Measurements from ENCODE around the gene OR8G1.

OR8G1 gene, protein sequence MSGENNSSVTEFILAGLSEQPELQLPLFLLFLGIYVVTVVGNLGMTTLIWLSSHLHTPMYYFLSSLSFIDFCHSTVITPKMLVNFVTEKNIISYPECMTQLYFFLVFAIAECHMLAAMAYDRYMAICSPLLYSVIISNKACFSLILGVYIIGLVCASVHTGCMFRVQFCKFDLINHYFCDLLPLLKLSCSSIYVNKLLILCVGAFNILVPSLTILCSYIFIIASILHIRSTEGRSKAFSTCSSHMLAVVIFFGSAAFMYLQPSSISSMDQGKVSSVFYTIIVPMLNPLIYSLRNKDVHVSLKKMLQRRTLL

DNA sequence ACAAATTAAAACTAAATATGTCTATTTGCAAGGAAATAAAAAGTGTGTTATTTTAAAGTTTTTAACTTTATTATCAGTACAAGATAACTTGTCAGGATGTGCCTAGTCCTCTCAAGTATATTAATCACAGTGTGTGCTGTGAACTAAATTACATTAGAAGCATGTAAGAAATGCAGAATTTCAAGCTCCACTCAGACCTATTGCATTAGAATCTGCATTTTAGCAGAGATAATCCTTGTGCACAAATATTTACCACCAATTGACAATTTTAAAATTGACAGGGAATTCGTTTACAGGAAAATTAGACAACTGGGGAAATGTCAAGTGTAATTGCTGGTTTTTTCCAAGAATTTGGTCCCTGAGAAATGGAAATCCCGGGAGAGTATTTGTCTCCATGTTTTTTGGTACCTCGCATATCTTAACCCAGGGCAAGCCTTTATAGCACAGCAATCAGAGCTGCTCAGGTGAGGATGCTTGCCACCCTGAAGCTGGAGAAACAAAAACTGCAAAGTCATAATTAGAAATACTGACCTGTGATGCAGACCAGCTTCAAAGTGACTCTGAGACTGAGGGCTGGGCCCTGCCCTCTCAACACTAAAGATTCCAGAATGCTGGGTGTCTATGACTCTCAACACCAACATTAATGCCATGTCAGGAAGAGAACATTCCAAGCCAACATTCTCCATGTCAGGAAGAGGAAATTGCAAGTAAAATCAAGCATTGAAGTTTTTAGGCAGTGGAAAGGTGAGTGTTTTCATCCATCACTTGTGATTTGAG lies at the start of gene OR8G1:
TSS of gene OR8G1 (plus strand) at position 475 of the 777 bp plus-strand sequence. CDS start 8,581 bp downstream, outside the sequence.
- DNase-seq: no peak

DNA sequence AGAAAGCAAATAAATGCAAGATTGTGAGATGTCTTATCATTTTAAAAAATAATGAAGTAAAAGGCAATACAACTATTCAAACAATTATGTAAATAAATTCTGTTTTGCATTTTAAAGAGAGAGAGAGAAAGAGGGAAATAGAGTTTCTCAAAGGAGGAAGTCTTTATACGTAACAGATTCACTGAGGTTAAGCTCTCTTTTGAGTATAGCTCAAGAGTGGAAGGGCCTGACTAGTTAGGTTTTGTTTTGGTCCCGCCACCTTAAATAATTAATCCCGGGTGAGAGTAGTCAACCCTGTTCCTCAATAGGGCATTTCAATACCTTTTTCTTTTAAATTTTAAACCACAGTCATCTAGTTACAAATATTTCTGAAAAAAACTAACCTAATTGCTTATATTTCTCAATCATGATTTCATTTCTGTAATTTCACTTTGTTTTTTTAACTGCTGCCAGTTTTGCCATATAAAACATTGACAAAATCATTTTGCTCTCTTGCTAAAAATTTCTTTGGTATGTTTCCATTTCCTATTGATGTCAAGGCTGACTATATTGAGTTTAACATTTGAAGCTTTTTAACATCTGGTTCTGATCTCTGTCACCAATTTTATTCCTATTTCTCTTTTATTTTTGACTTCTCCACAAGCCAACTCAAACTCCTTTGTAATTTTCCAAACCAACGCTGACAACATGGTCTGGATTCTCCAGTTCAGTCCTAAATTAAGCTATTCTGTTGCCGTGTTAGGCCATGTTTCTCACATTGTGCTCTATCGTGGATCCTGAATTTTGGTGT lies 47.5 kb upstream of the OR8G1 start:
- DNase-seq: peak; percentile 8

DNA sequence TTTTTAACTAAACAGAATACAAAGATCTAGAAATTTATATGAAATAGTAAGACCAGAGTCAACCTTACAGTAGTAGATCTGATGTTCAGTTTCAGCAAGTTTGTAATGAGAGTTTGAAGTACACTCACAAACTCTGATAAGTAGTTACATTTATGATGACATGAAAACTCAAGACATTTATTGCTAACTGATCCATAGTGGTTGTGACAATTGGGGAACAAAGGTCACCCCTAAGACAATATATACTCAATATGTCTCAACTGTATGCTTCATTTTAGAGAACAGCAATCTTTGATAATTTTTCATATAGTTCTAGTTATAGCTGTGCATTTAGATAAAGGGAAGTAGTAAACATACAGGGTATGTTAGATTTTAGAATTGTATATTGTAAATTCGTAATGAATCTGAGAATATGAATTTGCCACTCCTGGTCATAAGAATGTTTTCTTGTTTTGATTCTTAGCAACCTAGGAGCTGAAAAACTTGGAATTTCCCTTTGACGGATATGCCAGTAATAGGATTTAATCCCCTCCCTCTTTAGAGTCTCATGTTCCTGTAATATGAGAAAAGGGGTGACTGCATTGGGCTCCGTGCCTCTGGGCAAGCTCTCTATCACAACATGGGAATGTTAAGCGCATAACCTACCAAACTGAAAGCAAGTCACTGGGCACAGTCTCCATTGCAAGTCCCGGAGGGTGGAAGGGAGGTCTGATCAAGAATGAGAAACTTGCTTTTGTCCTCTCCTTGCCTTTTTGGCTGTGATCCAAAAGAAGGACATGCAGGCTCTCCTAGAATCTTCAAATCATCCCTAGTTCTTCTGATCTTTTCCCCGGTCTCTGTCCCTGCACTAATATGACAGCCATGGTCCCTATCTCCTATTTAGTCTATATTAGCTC lies 46.4 kb upstream of the OR8G1 start:
- DNase-seq: no peak

DNA sequence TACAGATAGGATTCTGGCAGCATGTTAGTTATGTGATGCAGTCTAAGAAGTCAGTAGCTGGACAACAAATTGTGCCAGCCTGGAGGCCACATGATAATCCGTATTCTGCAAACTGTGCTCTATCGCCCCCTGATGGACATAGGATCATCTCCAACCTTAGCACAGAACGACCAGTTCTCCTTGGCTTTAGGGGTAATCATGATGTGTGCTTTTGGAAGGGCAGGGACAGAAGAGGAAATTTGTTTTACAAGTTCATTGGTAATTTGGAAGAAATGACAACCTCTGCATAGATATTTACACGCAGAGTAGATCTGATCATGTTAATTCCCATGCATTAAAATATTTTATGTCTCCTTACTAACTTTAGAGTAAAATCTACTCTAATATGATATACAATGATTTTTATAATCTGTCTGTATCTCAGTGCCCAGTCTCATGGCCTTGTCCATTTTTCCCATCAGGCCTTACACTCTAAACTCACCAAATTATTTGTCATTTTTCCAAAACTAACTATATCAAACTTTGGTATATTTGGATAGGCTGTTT lies 45.6 kb upstream of the OR8G1 start:
- peak; percentile 92 for DNase-seq

DNA sequence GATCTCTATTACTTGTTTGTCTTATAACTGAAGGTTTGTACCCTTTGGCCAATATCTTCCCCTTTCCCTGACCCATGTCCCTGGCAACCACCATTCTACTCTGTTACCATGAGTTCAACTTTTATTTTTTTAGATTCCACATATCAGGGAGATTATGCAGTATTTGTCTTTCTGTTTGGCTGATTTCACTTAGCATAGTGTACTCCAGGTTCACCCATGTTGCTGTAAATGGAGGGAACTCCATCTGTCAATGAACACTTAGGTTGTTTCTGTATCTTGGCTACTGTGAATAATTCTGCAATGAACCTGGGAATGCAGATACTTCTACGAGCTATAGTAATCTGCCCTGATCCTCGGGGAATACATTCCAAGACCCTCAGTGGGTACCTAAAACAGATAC lies 42.9 kb upstream of the OR8G1 start:
- DNase-seq: no peak

DNA sequence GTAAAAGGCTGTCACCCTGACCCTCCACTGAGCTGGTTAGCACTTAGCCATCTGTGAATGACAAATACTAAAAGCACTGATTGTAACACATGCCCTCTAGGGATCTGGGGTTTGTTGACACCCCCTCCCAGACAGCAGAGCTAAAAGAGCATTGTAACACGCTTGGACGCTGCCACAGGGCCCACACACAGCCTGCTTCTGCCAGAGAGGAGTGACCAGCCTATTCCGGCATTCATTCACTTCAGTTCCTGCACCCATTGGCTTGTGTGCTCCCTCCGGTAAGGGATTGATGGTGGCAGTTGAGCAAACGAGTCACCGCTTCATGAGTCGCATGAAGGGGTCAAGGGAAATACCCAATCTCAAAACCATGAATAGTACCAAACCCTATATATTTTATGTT lies 42.0 kb upstream of the OR8G1 start:
- DNase-seq: no peak

DNA sequence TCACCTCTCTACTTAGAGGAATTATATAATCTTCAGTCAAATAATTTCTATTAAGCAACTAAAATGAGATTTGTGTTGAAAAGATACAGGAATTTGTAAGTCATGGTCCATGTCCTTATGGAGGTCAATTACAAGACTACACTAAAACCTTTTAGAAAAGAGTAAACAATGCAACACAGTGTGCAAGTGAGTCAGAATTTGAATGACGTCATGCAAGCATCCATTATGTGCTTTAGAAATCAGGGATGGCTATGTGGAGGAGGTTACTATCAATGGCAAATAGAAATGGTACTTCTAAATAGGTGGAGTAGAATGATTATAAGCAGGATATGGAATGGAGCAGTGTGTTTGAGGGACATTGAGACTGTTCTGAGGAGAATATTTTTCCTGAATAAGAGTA lies 41.2 kb upstream of the OR8G1 start:
- DNase-seq: no peak

DNA sequence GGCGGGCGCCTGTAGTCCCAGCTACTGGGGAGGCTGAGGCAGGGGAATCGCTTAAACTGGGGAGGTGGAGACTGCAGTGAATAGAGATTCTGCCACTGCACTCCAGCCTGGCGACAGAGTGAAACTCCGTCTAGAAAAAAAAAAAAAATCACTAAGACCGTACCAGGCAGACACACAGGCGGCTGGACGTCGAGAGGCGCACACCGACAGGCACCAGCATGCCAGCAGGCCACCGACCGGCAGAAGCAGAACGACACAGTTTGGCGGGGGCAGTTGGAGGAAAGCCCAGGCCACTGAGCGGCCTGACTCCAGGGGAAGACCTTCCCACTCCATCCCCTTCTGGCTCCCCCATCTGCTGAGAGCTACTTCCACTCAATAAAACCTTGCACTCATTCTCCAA lies 40.2 kb upstream of the OR8G1 start:
- no peak for DNase-seq

DNA sequence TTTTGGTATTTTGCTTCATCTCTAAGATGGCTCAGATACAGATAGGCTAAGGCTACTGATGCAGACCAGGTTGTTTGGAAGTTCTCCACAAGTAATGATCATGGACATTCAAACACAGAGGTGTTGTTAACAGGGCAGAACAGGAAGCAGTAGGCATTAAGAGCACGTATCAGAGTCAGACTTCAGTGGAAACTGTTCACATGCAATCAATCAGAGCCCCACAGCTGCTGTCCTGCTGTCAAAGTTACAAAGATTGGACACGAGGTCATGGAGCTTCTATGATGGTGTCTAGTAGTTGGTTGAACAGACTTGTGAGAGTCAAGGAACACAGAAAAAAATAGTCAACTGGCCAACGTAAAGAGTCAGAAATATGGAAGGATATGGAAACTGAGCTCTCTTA lies 37.9 kb upstream of the OR8G1 start:
- DNase-seq: no peak

DNA sequence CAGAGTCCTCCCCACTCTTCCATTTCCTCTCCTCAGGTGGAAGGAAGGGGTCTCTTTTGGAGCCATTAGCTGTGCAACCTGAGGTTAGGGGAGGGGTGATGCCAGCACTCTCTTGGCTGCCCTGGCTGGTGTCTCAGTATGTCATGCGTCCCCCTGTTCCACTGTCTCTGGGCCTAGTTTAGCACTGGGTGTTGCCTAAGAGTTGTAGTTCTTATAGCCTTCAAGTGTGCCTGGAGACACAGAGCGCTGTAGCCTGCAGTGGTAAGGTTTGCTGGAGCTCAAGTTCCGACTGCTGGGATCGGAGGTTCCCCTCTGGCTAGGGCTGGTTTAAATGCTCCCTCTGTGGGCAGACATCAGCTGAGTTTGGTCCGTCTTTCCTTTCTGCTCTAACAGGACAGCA lies 36.9 kb upstream of the OR8G1 start:
- DNase-seq: no peak

DNA sequence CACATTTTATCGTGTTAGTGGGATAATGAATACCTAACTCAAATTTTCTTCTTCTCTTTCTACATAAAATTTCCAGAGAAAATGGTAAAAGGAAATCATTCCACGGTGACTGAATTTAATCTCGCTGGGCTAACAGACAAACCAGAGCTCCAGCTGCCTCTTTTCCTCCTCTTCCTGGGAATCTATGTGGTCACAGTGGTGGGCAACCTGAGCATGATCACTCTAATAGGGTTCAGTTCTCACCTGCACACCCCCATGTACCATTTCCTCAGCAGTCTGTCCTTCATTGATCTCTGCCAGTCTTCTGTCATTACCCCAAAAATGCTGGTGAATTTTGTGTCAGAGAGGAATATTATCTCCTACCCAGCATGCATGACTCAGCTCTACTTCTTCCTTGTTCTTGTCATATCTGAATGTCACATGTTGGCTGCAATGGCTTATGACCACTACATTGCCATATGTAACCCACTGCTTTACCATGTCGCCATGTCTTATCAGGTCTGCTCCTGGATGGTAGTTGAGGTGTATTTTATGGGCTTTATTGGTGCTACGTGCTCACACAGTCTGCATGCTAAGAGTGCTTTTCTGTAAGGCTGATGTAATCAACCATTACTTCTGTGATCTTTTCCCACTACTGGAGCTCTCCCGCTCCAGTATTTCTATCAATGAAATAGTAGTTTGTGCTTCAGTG lies 33.6 kb upstream of the OR8G1 start:
- DNase-seq: peak; percentile 89

DNA sequence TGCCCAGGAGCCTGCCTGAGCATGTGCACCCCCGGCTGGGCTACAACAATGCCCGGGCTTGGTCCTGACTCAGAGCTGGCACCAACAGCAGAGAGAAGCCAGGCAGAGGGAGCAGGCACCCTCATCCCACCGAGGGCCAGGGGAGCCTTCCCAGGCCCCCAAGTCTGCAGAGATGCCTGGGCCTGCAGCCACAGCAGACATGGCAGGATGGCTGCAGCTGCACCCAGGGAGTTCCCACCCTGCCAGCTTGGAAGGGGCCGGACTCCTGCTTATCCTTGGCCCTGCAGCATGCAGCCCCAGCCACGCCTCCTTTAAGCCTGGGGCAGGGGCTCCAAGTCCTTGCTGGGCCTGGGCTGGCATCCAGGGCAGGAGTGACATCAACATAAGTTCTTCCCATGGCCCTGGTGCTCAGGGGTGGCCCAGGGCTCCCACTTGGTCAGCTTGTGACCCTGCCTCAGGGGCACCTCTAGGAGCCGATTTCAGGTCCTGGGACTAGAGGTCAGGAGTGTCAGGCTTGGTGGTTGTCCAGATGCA lies 31.0 kb upstream of the OR8G1 start:
- no peak for DNase-seq

DNA sequence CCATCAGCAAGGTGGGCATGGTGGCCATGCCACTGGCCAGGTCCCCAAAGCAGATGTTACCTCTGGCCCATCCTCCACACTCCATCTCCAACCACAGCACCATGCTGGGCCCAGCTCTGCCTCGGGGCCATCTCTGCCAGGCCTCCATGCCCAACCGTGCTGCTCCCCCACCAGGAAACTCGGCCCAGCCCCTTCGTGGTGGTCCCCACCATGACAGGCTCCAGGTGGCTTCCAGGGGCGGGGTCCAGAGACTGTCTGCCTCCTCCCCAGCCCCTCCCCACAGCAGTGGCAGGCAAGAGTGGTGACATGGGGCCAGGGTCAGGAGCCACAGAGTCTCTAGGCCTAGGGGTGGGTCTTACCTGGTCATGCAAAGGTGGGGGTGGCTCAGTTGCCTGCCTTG lies 30.5 kb upstream of the OR8G1 start:
- DNase-seq: no peak

DNA sequence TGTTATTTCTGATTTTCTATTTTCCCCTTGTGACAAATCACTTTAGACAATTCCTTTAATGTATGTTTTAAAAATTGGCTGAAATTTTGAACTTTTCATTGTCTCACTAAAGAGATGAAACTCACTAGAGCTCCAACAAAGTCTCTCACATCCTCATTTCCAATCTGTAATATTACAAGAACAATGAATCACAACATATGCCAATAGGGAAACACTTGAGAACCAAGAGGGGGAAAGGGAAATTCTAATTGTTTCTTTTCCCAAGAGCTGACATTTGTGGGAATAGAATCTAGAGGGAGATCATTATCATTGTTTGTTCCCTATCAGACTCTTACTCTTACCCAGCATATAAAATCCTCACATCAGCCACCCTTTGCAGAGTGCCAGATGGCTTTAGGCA lies 29.6 kb upstream of the OR8G1 start:
- no peak for DNase-seq

DNA sequence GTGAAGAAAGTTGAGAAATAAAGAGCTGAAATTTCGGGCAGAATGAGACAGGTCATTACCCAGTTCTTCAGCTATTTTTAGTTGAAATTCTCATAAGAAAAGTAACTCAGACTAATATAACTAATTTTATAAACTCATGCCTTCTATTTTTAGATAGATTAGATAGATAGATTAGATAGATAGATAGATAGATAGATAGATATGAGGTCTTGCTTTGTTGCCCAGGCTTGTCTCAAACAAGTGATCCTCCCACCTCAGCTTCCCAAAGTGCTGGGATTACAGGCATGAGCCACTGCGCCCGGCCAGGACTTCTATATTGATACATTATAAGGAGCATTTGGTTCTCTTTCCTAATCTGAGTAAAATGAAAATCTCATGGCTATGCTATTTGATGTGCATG lies 26.9 kb upstream of the OR8G1 start:
- DNase-seq: no peak

DNA sequence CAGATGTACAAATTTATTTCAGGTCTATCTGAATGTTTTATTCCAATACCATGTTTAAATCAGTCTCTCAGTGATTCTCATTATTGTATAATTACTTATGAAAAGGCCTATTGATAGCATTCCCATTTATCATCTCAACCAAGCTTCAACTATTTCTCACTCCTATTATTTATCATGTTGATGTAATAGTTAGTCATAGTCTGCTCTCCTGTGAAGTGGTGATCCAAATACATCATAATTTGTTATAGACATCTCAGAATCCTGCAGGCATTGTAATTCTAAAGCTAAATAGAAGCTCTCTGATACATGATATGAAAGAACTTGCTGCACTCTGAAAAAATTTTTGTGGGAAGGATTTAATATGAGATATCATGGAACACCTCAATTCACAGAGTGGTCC lies 21.8 kb upstream of the OR8G1 start:
- no peak for DNase-seq

DNA sequence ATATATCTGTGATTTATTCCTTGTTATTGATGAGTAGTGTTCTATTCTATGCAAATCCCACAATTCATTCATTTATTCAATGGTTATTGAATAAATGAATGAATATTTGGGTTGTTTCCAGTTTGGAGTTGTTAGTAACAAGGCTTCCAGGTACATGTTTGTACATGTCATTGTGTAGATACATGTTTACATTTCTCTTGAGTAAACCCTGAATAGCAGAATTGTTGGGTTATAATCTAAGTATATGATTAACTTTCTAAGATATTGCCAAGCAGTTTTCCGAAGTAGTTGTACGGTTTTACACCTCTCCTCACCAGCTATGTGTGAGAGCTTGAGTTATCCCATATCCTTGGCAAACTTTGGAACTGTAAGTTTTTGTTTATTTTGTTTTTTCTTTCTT lies 18.5 kb upstream of the OR8G1 start:
- no peak for DNase-seq

DNA sequence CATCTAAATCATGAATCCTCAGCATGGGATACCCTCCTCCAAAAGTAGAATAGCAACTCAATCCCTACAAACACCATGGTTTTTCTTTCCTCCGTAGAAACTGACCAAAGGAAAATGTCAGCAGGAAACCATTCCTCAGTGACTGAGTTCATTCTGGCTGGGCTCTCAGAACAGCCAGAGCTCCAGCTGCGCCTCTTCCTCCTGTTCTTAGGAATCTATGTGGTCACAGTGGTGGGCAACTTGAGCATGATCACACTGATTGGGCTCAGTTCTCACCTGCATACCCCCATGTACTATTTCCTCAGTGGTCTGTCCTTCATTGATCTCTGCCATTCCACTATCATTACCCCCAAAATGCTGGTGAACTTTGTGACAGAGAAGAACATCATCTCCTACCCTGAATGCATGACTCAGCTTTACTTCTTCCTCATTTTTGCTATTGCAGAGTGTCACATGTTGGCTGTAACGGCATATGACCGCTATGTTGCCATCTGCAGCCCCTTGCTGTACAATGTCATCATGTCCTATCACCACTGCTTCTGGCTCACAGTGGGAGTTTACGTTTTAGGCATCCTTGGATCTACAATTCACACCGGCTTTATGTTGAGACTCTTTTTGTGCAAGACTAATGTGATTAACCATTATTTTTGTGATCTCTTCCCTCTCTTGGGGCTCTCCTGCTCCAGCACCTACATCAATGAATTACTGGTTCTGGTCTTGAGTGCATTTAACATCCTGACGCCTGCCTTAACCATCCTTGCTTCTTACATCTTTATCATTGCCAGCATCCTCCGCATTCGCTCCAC lies 16.1 kb upstream of the OR8G1 start:
- DNase-seq: peak; percentile 84

DNA sequence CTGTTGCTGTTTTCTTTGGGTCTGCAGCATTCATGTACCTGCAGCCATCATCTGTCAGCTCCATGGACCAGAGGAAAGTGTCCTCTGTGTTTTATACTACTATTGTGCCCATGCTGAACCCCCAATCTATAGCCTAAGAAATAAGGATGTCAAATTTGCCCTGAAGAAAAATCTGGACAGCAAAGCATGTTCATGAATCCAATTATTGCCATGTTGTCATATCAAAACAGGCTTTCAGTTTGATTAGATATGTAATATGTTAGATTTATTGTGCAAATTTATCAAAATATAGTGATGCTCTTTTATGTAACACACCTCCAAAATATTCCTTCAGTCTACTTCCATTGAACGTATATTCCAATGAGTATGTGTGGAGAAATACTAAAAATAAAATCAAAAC lies 15.4 kb upstream of the OR8G1 start:
- no peak for DNase-seq

DNA sequence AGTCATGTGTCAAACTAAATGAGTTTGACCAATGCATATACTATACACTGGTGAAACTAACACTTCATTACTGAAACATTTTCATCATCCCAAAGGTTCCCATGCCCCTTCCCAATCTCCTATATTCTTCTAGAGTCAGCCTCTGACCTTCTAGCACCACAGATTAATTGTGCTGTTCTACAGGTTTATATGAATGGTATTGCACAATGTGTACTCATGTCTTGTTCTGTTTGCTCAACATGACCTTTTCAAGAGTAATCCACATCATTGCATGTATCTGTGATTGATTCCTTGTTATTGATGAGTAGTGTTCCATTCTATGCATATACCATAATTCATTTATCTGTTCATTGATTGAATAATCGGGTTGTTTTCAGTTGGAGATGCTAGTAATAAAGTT lies 7.5 kb upstream of the OR8G1 start:
- DNase-seq: no peak

DNA sequence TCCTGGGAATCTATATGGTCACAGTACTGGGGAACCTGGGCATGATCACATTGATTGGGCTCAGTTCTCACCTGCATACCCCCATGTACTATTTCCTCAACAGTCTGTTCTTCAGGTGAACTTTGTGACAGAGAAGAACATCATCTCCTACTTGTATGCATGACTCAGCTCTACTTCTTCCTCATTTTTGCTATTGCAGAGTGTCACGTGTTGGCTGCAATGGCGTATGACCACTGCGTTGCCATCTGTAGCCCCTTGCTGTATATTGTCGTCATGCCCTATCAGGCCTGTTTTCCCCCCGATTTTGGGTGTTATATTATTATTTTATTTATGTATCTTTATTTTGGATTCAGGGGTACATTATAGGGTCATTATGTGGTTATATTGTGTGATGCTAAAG lies 2.4 kb upstream of the OR8G1 start:
- peak; percentile 13 for DNase-seq
